Thoracic aorta (tissue), 2 donors: Measurements from ENCODE around the gene PLAAT2. TPM values are rescaled to one million over a fixed set of nuclear protein-coding genes. Genes with fewer than 3 reads are reported as not detected.
"Not testable (repeated sequence)": the region's sequence is repeated elsewhere in the genome, so short reads cannot be mapped to it uniquely, and the experiment has no call there.

Source experiments
- ATAC-seq: fragments of 150-250 bp; one replicate; pipeline ENCODE4 v1.8.0; 2017; ENCODE audit warnings: low read depth; ENCODE audit not compliant: insufficient number of reproducible peaks, low FRiP score
- DNase-seq: peaks from one replicate; pipeline ENCODE4 v3.0.0-alpha.2; 2020; ENCODE audit warnings: low spot score
- H3K27ac ChIP-seq, 2 donors: fragments of 200-600 bp; sonication (generic); 1 replicate in 1 of 2; 2 replicates in 1 of 2; pipeline ENCODE4 v1.5.1; 2016; ENCODE audit warnings: mild to moderate bottlenecking in 2 of 2, moderate library complexity in 2 of 2
- H3K27me3 ChIP-seq: fragments of 200-600 bp; sonication (generic); replicated peaks from 2 replicates; pipeline ENCODE4 v1.6.0; 2016; ENCODE audit warnings: mild to moderate bottlenecking; ENCODE audit not compliant: insufficient read depth
- H3K36me3 ChIP-seq: fragments of 200-600 bp; sonication (generic); one replicate; pipeline ENCODE4 v1.5.1; 2016
- H3K4me1 ChIP-seq, 2 donors: fragments of 200-600 bp; sonication (generic); 1 replicate in 1 of 2; 2 replicates in 1 of 2; pipeline versions ENCODE4 v1.5.1 to v1.6.0; 2016; ENCODE audit warnings: low read depth in 2 of 2, mild to moderate bottlenecking in 1 of 2; ENCODE audit not compliant: control insufficient read depth in 1 of 2
- H3K4me3 ChIP-seq: fragments of 200-600 bp; sonication (generic); 2 replicates; pipeline ENCODE4 v1.5.1; 2016; ENCODE audit warnings: mild to moderate bottlenecking
- H3K9me3 ChIP-seq: fragments of 200-600 bp; sonication (generic); 2 replicates; pipeline ENCODE4 v1.5.1; 2016
- total RNA-seq, 2 donors: library from RNA; depleted of rRNA; stranded (reverse); fragments of >200 nt; gene quantifications; one replicate each; pipeline versions ENCODE4 v1.1.0 to v1.2.3, GENCODE V29; 2016
- TF ChIP-seq, protein P1 (sequence below): fragments of 200-600 bp; sonication (generic); IDR thresholded peaks from one replicate; pipeline ENCODE4 v1.5.1; 2019; ENCODE audit warnings: antibody characterized with exemption

PLAAT2 gene
- total RNA-seq, 2 donors from 2014 or later = not detected

DNA sequence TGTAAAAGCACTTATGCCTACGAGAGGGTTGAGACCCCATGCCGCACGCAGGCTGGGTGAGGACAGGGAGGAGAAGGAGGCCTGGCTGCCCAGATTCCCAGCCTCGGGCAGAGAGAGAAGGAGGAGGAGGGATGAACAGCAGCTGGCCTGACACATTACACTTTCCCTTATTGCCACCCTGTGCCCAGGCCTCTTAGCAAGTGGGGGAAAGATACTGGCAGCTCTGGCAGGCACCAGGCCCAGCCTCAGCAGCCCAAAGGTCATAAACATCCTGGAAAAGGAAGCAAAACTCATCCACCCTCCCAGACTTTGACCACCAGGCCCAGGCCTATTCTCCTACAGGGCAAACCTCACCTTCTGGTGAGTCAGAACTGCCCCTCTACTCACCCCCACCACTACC lies 46.4 kb upstream of the PLAAT2 start:
- Histone ChIP-seq H3K9me3 (no peaks in the 10 kb centered on the region), H3K4me1 (peaks cover 21 to 52% of the 10 kb centered on the region in 2 donors), H3K4me3 (no peak overlapping the region), H3K36me3 (no peaks in the 10 kb centered on the region), H3K27ac (peak overlapping the region; percentile 18 to 47), H3K27me3 (no peaks in the 10 kb centered on the region)
- TF ChIP-seq, protein P1, sequence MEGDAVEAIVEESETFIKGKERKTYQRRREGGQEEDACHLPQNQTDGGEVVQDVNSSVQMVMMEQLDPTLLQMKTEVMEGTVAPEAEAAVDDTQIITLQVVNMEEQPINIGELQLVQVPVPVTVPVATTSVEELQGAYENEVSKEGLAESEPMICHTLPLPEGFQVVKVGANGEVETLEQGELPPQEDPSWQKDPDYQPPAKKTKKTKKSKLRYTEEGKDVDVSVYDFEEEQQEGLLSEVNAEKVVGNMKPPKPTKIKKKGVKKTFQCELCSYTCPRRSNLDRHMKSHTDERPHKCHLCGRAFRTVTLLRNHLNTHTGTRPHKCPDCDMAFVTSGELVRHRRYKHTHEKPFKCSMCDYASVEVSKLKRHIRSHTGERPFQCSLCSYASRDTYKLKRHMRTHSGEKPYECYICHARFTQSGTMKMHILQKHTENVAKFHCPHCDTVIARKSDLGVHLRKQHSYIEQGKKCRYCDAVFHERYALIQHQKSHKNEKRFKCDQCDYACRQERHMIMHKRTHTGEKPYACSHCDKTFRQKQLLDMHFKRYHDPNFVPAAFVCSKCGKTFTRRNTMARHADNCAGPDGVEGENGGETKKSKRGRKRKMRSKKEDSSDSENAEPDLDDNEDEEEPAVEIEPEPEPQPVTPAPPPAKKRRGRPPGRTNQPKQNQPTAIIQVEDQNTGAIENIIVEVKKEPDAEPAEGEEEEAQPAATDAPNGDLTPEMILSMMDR = no peak
- DNase-seq (no peak), ATAC-seq (no peak)

DNA sequence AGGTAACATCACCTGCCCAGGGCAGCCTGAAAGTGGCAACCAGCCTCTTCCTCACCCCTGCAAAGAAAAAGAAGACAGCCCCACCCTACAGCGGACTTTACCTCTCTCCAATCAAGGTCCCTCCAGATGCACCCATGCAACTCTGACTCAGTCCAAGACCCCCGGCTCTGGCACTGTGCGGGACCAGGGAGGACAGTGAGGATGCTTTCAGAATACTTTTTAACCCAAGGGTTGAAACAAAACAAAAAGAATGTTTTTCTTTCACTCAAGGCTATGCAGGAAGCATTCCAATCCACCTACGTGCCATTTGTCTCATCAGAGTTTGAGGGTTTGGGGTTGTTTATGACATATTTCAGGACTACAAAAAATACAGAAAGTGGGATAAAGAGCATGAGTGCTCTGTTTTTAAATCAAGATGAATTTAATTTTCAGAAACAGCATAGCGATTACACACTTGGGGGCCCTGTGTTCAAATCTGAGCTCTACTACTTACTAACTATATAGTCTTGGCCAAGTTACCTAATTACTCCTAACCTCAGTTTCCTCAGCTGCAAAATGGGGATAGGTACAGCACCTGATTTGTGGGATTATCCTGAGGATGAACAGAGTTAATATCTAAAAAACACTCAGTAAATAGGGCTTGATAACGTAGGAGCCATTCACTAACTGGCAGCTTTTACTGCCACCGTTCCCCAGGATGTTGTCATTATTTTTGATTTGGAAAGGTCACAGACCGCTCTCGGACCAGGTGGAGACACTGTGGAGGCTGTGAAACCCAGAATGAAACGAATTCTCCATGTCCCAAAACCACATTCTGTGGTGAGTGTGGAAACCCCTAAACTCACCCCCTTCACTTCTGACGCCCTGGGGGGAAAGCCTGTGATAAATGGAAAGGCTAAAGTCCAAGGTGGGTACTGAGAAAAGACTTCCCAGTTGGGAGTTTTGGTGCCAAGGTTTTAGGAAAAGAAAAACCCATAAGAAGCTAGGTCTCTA lies 45.5 kb upstream of the PLAAT2 start:
- TF ChIP-seq, protein P1 = no peak
- Histone ChIP-seq H3K27ac (peak overlapping the region; percentile 18 to 47), H3K27me3 (no peaks in the 10 kb centered on the region), H3K36me3 (no peaks in the 10 kb centered on the region), H3K4me1 (peaks cover 24 to 56% of the 10 kb centered on the region in 2 donors), H3K4me3 (no peak overlapping the region), H3K9me3 (no peaks in the 10 kb centered on the region)
- DNase-seq (no peak), ATAC-seq (no peak)

GRCh38 chr11:63603180-63603518 lies 40.0 kb upstream of the PLAAT2 start:
- Histone ChIP-seq H3K36me3 (no peaks in the 10 kb centered on the region), H3K27ac (peak overlapping the region; percentile 47 to 67), H3K9me3 (no peaks in the 10 kb centered on the region), H3K4me1 (peaks cover 19 to 30% of the 10 kb centered on the region in 2 donors), H3K27me3 (no peaks in the 10 kb centered on the region), H3K4me3 (no peak overlapping the region)
- no peak for DNase-seq
- TF ChIP-seq, protein P1 = no peak
- no peak for ATAC-seq

DNA sequence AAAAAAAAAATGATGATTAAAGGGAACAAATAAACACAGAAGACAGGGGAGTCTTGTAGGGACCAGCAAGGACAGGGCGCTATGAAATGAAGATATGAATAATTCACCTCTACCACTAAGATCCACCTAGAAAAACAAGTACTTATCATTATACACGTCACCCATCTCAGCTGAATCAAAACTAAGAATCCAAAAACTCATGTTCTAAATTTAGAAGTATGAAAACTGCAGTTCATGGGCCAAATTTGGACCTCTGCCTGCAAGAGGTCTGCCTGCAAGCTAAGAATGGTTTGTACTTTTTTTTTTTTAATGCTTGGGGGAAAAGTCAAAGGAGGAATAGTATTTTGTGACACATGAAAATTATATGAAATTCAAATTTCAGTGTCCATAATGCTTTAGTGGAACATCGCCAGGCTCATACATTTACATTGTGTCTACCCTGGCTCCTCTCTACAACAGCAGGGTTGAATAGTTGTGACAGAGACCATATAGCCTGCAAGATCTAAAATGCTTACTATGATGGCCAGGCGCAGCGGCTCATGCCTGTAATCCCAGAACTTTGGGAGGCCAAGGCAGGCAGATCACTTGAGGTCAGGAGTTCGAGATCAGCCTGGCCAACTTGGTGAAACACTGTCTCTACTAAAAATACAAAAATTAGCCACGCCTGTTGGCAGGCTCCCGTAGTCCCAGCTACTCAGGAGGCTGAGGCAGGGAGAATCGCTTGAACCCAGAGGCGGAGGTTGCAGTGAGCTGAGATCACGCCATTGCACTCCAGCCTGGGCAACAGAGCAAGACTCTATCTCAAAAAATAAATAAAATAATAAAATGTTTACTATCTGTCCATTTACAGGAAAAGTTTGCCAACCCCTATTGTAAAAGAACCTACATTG lies 39.4 kb upstream of the PLAAT2 start:
- Histone ChIP-seq H3K4me1 (peaks cover 19 to 29% of the 10 kb centered on the region in 2 donors), H3K4me3 (peak overlapping the region; percentile 33), H3K27ac (peak overlapping the region; percentile 47 to 67)
- not testable (repeated sequence) for H3K27me3 ChIP-seq, H3K9me3 ChIP-seq, H3K36me3 ChIP-seq, DNase-seq
- ATAC-seq = peak; percentile 31

DNA sequence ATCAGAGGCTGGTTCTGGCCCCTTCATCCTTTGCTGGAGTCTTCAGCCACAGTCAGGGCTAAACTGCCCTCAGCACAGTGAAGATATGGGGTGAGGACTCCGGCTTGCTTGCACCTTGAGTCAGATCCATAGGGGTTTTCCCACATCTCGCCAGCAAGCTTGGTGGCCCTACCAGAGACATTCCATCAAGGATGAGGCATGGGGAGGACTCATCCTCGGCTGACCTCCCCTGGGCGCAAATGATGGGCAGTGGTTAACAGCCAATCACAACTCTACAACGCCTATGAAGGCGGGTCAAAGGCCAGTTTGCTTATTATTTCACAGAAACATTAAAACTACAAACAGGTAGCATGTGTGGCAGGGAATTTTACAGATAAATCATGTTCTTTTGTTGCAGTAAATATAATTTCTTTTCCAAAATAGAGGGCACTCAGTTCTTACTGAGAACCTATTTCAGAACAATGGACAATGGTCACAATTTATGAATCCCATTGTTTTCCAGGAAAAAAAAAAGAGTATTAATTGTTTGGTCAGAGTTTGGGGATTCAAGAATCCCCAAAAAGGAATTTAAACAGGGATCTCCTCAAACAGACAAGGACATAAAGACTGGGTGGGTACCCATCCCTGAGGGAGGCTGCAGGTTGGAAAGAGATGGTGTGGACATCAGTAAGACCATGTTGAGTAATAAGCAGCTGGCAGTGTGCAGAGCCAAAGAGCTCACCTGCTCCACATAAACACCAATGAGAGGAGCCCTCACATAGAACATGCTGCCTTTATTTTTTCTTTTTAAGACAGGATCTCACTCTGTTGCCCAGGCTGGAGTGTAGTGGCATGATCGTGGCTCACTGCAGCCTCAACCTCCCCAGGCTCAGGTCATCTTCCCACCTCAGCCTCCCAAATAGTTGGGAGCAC lies 36.3 kb upstream of the PLAAT2 start:
- Histone ChIP-seq H3K4me3 (no peak overlapping the region), H3K36me3 (peaks cover 7% of the 10 kb centered on the region), H3K4me1 (peaks cover 19 to 27% of the 10 kb centered on the region in 2 donors), H3K27ac (no peak overlapping the region), H3K9me3 (no peaks in the 10 kb centered on the region), H3K27me3 (no peaks in the 10 kb centered on the region)
- DNase-seq (no peak), ATAC-seq (no peak)
- TF ChIP-seq, protein P1 = no peak
